LNCaP clone FGC (cell line): Measurements from ENCODE around the gene MRPL32.

ENCODE experiments used
- DNase-seq: peaks from one replicate; pipeline ENCODE4 v3.0.0-alpha.2; 2011; ENCODE audit warnings: low read depth
- H3K4me3 ChIP-seq: 2 replicates; pipeline ENCODE4 v1.5.1; 2011; ENCODE audit warnings: mild to moderate bottlenecking, low read depth, low read length, control low read depth
- CTCF ChIP-seq: IDR thresholded peaks from 2 replicates; pipeline ENCODE4 v1.5.1; 2012; ENCODE audit warnings: mild to moderate bottlenecking; ENCODE audit not compliant: control insufficient read depth, insufficient read depth; ENCODE audit errors: extremely low read depth

The MRPL32 gene

GRCh38 chr7:42902331-42902730 is 29.8 kb upstream of the MRPL32 start:
- no peak overlapping the region for H3K4me3 ChIP-seq
- no peak for DNase-seq
- no peak for TF ChIP-seq CTCF

- no peak for TF ChIP-seq CTCF
- no peak for DNase-seq
- no peak overlapping the region for H3K4me3 ChIP-seq
These were observed 26.0 kb upstream of the MRPL32 start for GRCh38 chr7:42906181-42906580.

- no peak for TF ChIP-seq CTCF
These were observed 24.9 kb upstream of the MRPL32 start for GRCh38 chr7:42907316-42907715.

GRCh38 chr7:42910306-42910705 is 21.9 kb upstream of the MRPL32 start:
- DNase-seq, result no peak
- TF ChIP-seq CTCF, result no peak

More at GRCh38 chr7:42907316-42907715, 24.9 kb upstream of the MRPL32 start:
- H3K4me3 ChIP-seq, result no peak overlapping the region
- no peak for DNase-seq

GRCh38 chr7:42911454-42912447 is 20.4 kb upstream of the MRPL32 start, which contains the start of gene C7orf25:
C7orf25 (minus strand) TSS chr7:42912070; CDS start chr7:42910900, 1,170 bp downstream.
- peak; percentile 29 for TF ChIP-seq CTCF
- H3K4me3 ChIP-seq, result peak within 1 kb of the TSS; percentile 79
- DNase-seq, result peak; percentile 82

More at GRCh38 chr7:42910306-42910705, 21.9 kb upstream of the MRPL32 start:
- no peak overlapping the region for H3K4me3 ChIP-seq

- no peak overlapping the region for H3K4me3 ChIP-seq
- no peak for DNase-seq
- TF ChIP-seq CTCF, result no peak
These were observed 18.6 kb upstream of the MRPL32 start for GRCh38 chr7:42913591-42913990.
